ENCODE results near the gene LDAF1.

LDAF1 gene

GRCh38 chr16:21199607-21200218, 41.2 kb downstream of the LDAF1 start:
- DNase-seq, result no peak

GRCh38 chr16:21203155-21203797, 44.8 kb downstream of the LDAF1 start:
- DNase-seq, result no peak

DNA sequence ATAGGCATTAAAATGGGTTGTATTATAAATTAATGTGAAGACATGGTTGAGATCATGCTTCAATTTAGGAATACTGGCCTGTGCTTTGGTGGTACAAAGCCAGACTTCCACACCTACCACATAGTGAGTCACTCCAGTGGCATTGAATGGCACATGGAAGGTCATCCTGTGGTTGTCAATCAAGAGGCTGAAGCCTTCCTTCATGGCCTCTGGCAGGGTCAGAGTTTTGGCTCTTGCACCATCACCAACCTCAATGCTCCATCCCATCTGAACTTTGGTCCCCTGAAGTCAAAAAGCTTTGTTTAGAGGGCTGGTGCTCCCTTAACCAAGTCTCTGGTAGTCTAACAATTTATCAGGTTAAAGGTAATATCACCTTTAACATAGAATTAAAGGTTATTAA, 46.8 kb downstream of the LDAF1 start:
- DNase-seq, result no peak

DNA sequence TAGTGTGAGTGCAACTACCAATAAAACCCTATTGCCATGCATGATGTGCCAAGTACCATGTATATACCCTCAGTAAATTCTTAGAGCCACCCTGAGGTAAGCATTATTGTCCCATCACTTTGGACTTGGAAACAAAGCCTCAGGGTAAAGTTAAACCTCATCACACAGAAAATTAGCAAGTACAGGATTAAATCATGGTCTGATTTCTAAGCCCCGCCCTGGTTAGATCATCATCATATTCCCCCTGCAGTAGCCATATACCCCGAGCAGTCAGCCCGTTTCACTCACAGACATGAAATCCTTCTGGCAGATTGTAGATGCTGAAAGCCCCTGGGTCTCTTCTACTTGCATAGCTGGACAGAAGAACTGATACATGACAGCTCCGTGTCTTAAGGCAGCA, 48.1 kb downstream of the LDAF1 start:
- no peak for DNase-seq

DNA sequence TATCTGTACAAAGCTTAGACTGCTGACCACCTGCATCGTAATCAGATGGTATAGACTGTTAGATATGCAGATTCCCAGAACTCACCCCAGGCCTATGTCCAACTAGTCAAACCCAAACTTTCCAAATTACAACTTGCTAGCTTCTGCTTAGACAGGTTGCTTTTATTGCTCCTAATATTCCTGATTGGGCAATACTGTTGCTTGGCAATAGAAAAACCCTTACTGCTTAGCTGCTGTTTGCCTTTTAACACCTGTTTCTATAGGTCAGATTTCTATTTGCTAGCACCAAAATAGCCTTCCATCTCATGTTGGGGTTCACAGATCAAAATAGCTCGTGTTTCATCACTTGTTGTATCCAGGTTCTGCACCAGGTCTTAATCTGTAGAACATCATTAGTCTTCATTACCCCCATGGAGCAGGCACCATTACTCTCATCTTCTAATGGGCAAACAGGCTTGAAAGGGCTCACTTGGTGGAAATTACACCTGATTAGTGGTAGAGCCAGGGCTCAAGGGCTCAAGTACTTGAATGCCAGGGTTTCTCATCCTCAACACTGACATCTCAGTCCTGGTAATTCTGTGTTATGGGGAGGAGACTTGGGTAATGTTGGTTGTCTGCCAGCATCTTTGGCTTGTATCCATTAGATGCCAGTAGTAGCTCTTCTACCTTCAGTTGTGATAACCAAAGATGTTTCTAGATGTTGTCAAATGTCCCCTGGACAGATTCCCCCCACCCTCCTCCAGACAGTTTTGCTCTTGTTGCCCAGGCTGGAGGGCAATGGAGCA, 50.2 kb downstream of the LDAF1 start:
- no peak for DNase-seq

DNA sequence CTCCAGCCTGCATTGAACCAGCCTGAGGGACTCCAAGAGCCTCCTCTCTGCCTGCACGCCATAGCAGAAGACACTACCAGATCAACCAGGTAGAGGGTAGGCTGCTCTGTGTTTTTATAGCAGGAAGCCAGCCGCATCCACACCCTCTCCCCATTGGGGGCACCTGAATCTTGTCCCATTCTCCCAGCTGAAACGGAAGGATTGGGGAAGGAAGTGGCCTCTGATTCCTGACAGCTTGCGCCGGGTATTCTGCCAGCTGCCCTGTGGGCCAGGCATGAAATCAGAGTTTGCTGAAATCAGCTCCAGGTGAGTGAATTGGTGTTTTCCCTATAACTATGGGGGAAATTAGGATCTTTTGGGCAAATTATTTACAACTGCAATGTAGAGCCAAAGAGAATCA, 53.0 kb downstream of the LDAF1 start, which contains the start of gene ZP2:
Gene ZP2, minus strand, starts transcription at position 89 of the 400 bp plus-strand sequence. Its CDS starts 27 bp downstream, at position 62.
- DNase-seq, result no peak

DNA sequence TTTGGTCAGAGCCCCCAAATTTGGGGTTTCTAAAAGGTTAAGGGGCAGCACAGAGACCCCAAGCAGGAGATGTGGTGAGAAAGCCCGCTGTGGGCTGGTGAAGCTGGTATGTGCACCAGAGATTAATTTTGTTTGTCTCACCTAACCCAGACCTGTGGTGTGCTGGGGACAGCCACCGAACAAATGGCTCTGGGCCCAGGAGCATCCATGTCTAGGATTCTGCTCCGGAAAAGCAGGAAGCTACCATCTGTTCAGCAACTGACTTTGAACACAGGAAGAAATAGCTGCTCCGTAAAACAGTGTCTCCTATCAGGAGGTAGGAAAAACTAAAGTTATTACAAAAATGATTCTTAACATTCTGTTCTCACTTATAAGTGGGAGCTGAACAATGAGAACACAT, 55.6 kb downstream of the LDAF1 start:
- DNase-seq, result no peak

- no peak for DNase-seq
Measured at GRCh38 chr16:21217121-21217520, 58.6 kb downstream of the LDAF1 start.

- no peak for DNase-seq
Measured at GRCh38 chr16:21218153-21218552, 59.7 kb downstream of the LDAF1 start.

DNA sequence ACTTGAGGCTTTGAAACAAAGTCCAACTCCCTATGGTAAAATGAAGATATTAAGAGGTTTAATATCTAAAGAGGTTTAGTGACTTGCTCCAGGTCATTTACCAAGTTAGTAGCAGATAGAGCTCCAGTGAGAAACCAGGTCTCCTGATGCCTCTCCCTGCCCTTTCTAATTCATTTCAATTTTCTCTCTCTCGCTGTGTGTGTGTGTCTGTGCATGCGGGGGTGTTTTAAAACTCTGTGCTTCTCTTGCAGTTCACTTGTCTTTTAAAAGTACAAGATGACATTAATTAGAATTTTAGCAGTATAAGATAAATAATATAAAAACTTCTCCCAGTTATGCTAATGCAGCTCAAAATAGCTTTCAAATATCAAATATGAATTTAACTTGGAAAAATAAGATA, 61.1 kb downstream of the LDAF1 start:
- DNase-seq, result no peak

DNA sequence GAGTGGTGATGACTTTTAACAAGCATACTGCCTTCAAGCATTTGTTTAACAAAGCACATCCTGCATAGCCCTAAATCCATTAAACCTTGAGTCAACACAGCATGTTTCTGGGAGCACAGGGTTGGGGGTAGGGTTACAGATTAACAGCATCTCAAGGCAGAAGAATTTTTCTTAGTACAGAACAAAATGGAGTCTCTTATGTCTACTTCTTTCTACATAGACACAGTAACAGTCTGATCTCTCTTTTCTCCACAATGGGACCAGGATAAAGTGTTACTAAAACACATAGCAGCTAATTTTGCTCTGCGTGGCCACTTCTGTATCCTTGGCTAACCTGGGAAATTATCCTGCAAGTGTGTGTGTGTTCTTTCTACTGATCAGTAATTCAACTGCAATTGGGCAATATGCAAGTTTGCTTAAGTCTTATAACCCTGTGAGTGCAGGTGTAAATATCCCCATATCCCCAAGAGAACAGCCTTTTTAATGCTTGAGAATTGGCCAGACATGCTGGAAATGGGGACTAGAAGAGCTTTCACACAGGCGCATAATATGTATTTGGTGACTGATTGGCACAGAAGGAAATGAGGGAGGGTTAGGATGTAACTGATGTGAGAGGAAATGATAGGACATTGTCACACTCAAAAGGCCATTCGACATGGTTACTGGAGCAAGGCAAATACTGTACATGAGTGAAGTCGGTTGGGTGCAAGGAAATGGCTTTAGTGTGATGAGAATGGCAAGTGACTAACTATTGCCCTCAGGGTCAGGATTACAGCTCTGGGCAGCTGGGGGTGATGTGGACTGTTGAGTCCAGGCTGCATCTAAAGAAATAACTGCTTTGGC, 64.2 kb downstream of the LDAF1 start:
- DNase-seq, result no peak

- DNase-seq, result no peak
Measured at GRCh38 chr16:21223787-21224186, 65.3 kb downstream of the LDAF1 start.

DNA sequence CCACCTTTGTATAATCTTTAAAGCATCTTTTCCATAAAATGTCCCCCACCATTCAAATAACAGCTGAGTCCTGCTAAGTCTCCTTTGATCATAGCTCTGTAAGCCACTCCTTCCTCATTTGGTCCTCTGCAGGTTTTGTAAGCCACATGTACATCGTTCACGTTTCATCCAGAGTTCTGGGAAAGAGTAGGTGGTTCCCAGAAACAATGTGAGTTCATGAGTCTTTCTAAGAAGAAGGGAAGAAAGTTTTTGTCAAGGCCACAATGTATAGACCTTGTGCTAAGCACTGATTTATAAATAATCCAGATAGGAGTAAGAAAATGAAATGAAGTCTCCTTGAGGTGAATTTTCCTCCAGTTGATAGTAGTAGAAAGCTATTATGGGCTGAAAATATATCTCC, 66.3 kb downstream of the LDAF1 start:
- no peak for DNase-seq

- DNase-seq, result no peak
Measured at GRCh38 chr16:21226749-21227148, 68.3 kb downstream of the LDAF1 start.

- no peak for DNase-seq
Measured at GRCh38 chr16:21227866-21228265, 69.4 kb downstream of the LDAF1 start.

- DNase-seq, result no peak
Measured at GRCh38 chr16:21228361-21228872, 69.9 kb downstream of the LDAF1 start.

Measured in activated CD4-positive, alpha-beta T cell treated with anti-CD3 and anti-CD28 coated beads for 1 hour (primary cell).